SK-N-MC (cell line): ENCODE measurements around the gene SEMA5A.

Experiments used
- EZH2 ChIP-seq: fragments of 200-600 bp; sonication (generic); IDR thresholded peaks from one replicate; pipeline ENCODE4 v1.6.1; 2017; ENCODE audit warnings: antibody characterized with exemption
- FOXP2 ChIP-seq: optimal IDR thresholded peaks from 2 replicates; pipeline ENCODE3; 2011; ENCODE audit warnings: mild to moderate bottlenecking, moderate library complexity; ENCODE audit not compliant: insufficient read depth; ENCODE audit errors: extremely low read length, control extremely low read depth
- POLR2AphosphoS5 ChIP-seq: IDR thresholded peaks from 2 replicates; pipeline ENCODE4 v1.6.1; 2012; ENCODE audit warnings: mild to moderate bottlenecking, low read depth, low read length, borderline replicate concordance

DNA sequence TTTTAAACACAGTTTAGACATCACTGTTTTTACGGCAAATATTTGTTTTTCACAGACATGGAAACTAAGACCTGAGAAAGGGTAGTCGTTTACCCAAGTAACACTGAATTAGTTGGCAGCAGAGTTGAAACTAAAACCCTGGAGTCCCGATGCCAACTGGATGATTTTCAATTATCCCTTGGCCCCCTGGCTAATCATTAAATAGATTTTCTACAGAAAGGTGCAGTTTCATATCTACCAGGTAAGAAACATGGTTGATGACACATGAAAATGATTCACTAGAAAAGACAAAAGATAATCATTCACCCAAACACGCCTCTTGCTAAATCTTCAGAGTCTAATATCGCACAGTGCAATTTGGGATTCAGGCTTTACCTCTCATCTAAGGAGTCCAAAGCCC lies 136.9 kb downstream of the SEMA5A start:
- TF ChIP-seq EZH2 (no peak), POLR2AphosphoS5 (no peak), FOXP2 (no peak)
